HepG2 (cell line): ENCODE measurements around the gene AGO4. TPM values are rescaled to one million over a fixed set of nuclear protein-coding genes. Genes with fewer than 3 reads are reported as not detected.

Experiments
- ATAC-seq: fragments of 200-7000 bp; cut with Tn5 transposase; 3 replicates; pipeline ENCODE4 v1.9.1; 2020; ENCODE audit warnings: mild to moderate bottlenecking, moderate library complexity
- BruUV-seq: library from RNA; stranded (reverse); fragments of 400-500 nt; replicated peaks from 2 replicates; lab custom pipeline; 2021; lab: Mats Ljungman, UMichigan
- CTCF ChIA-PET: fragments of 300-600 bp; formaldehyde crosslinking; extraction: SDS; loops from one replicate; lab custom pipeline; 2021; ENCODE audit warnings: low total read pairs, inconsistent platforms, low intra/inter-chr PET ratio; lab: Yijun Ruan, JAX
- POLR2A ChIA-PET: fragments of 350-600 bp; sonication (Branson Sonifier 250); formaldehyde crosslinking; loops from one replicate; lab custom pipeline; 2020; ENCODE audit warnings: antibody characterized with exemption, inconsistent platforms; lab: Yijun Ruan, JAX
- DNase-seq: peaks from one replicate; pipeline ENCODE4 v3.0.0-alpha.2; 2015; ENCODE audit warnings: low spot score
- FAIRE-seq: peaks from 3 replicates; lab custom pipeline; 2011; peaks lifted over from hg19 to GRCh38; lab: Jason Lieb, UNC
- H2AFZ ChIP-seq: one replicate; pipeline ENCODE4 v1.6.1; 2011; ENCODE audit warnings: low read length, inconsistent platforms
- H3K27ac ChIP-seq: fragments of 300-600 bp; 3 replicates; pipeline ENCODE4 v1.8.0; 2011; ENCODE audit warnings: mixed run types, mild to moderate bottlenecking, mixed read lengths, low read length, inconsistent platforms; ENCODE audit not compliant: insufficient read depth; ENCODE audit errors: extremely low read length
- H3K27me3 ChIP-seq, 2 experiments: fragments of 200-600 bp in 1 of 2; 2 replicates in 1 of 2; 3 replicates in 1 of 2; pipeline versions ENCODE4 v1.6.0 to v1.8.0; 2011; ENCODE audit warnings: low read length in 2 of 2, mild to moderate bottlenecking in 2 of 2, moderate library complexity in 2 of 2, inconsistent platforms in 1 of 2; ENCODE audit not compliant: insufficient read depth in 2 of 2, control insufficient read depth in 1 of 2
- H3K36me3 ChIP-seq, 2 experiments: fragments of 200-600 bp in 1 of 2; replicated peaks in 1 of 2; 2 replicates in 1 of 2; 3 replicates in 1 of 2; pipeline versions ENCODE4 v1.5.1 to v1.8.0; 2011; ENCODE audit warnings: low read length in 2 of 2, inconsistent platforms in 1 of 2; ENCODE audit not compliant: insufficient read depth in 2 of 2, control insufficient read depth in 1 of 2
- H3K4me1 ChIP-seq: 2 replicates; pipeline ENCODE4 v1.5.1; 2012; ENCODE audit warnings: low read length, inconsistent platforms; ENCODE audit not compliant: insufficient read depth
- H3K4me2 ChIP-seq: 2 replicates; pipeline ENCODE4 v1.6.0; 2011; ENCODE audit warnings: low read depth, low read length, inconsistent platforms
- H3K4me3 ChIP-seq, 3 experiments: fragments of 200-600 bp in 1 of 3; sonication (generic), shearing (Covaris generic) in 1 of 3; replicated peaks in 1 of 3; 2 replicates each; pipeline ENCODE4 v1.5.1; 2011 to 2016; ENCODE audit warnings: low read length in 3 of 3, inconsistent platforms in 2 of 3, low read depth in 2 of 3, mild to moderate bottlenecking in 2 of 3, control low read depth in 1 of 3, mixed read lengths in 1 of 3; ENCODE audit not compliant: insufficient read depth in 1 of 3
- H3K79me2 ChIP-seq: one replicate; pipeline ENCODE4 v1.6.1; 2011; ENCODE audit warnings: low read length, inconsistent platforms; ENCODE audit not compliant: insufficient read depth
- H3K9ac ChIP-seq: 2 replicates; pipeline ENCODE4 v1.6.0; 2011; ENCODE audit warnings: mild to moderate bottlenecking, low read depth, low read length, inconsistent platforms; ENCODE audit not compliant: insufficient read depth
- H3K9me3 ChIP-seq: 2 replicates; pipeline ENCODE4 v1.5.1; 2012; ENCODE audit warnings: mild to moderate bottlenecking, low read length
- H4K20me1 ChIP-seq: 2 replicates; pipeline ENCODE4 v1.6.0; 2011; ENCODE audit warnings: inconsistent platforms, mild to moderate bottlenecking, low read length, moderate library complexity; ENCODE audit not compliant: insufficient read depth
- AKNA ChIP-seq: sonication (generic); formaldehyde crosslinking; IDR thresholded peaks from 2 replicates; pipeline ENCODE4 v1.4.0; 2020; ENCODE audit warnings: missing genetic modification reagents, borderline replicate concordance
- ARID2 ChIP-seq: sonication (generic); formaldehyde crosslinking; IDR thresholded peaks from 2 replicates; pipeline ENCODE4 v1.8.1; 2022; ENCODE audit warnings: mild to moderate bottlenecking, missing genetic modification reagents, borderline replicate concordance
- CEBPG ChIP-seq: IDR thresholded peaks from 2 replicates; pipeline ENCODE4 v1.6.1; 2016
- GLI4 ChIP-seq: sonication (generic); formaldehyde crosslinking; IDR thresholded peaks from 2 replicates; pipeline ENCODE4 v1.5.1; 2020; ENCODE audit warnings: missing genetic modification reagents, mild to moderate bottlenecking, moderate library complexity, borderline replicate concordance
- HIVEP1 ChIP-seq: sonication (generic); formaldehyde crosslinking; IDR thresholded peaks from 2 replicates; pipeline ENCODE4 v1.4.0; 2020; ENCODE audit warnings: mild to moderate bottlenecking, missing genetic modification reagents
- KAT8 ChIP-seq: IDR thresholded peaks from 2 replicates; pipeline ENCODE4 v1.6.1; 2016; ENCODE audit warnings: missing genetic modification reagents, missing compliant biosample characterization
- MIER2 ChIP-seq: IDR thresholded peaks from 2 replicates; pipeline ENCODE4 v1.6.1; 2016; ENCODE audit warnings: missing biosample characterization, missing genetic modification reagents
- REST ChIP-seq, 2 experiments: IDR thresholded peaks; 2 replicates each; pipeline ENCODE4 v1.6.1; 2011 to 2012; ENCODE audit warnings: low read length in 2 of 2, borderline replicate concordance in 1 of 2, low read depth in 1 of 2, mild to moderate bottlenecking in 1 of 2, moderate library complexity in 1 of 2
- ZBTB33 ChIP-seq: sonication (generic); formaldehyde crosslinking; IDR thresholded peaks from 2 replicates; pipeline ENCODE4 v1.4.0; 2020; ENCODE audit warnings: missing genetic modification reagents
- ZNF883 ChIP-seq: sonication (generic); formaldehyde crosslinking; IDR thresholded peaks from 2 replicates; pipeline ENCODE4 v1.5.1; 2020; ENCODE audit warnings: mild to moderate bottlenecking, missing genetic modification reagents; ENCODE audit errors: not compliant biosample characterization
- WGBS: methylation state at CpG from one replicate; pipeline ENCODE4 v1.1.6; 2017; ENCODE audit warnings: low lambda C conversion rate; 5-methylcytosine and 5-hydroxymethylcytosine counted together
- in situ Hi-C: cut with HindIII; loops from 2 replicates; pipeline ENCODE4 v1.10.0; 2017; ENCODE audit warnings: low pct_unique_long_range_greater_than_20kb; ENCODE audit not compliant: extremely low pct_ligation_motif_present
- intact Hi-C: fragments of 100-400 bp; cut with micrococcal nuclease; formaldehyde crosslinking; loops from one replicate; pipeline ENCODE4 v1.10.0; 2022; ENCODE audit not compliant: unreplicated experiment
- polyA plus RNA-seq, 8 experiments: library from polyadenylated mRNA; depleted of rRNA in 3 of 8; stranded (reverse) in 7 of 8; unstranded in 1 of 8; fragments of >200 nt; fragmentation: Illumina TruSeq in 4 of 8; extraction: Trizol in 4 of 8; gene quantifications; 2 replicates each; pipeline versions ENCODE4 v1.2.1 to v1.2.3, GENCODE V29; 2011 to 2016; ENCODE audit warnings: low read depth in 4 of 8, missing spikeins in 1 of 8, mixed read lengths in 1 of 8; ENCODE audit not compliant: insufficient read depth in 1 of 8
- total RNA-seq, 5 experiments: library from RNA; depleted of rRNA; stranded (reverse); fragments of >200 nt; fragmentation: Illumina TruSeq; extraction: Trizol; gene quantifications; 2 replicates each; pipeline ENCODE4 v1.2.3, GENCODE V29; 2016; ENCODE audit warnings: low read depth in 1 of 5

Gene AGO4
- total and polyA plus RNA-seq, 2 of the 13 experiments (the other 11 are each of a cell fraction or from before 2014, with no cell fraction given), result 6.0 to 13.8 TPM

- no peak overlapping the region for H3K9ac ChIP-seq
- no peaks in the 10 kb centered on the region for H3K9me3 ChIP-seq
- TF ChIP-seq ZBTB33 (CRISPR knock-in tag) (no peak), CEBPG (CRISPR knock-in tag) (no peak), MIER2 (CRISPR knock-in tag) (0 out of 2 replicates have a peak, but pooled peaks have one; percentile 53), KAT8 (CRISPR knock-in tag) (no peak), HIVEP1 (CRISPR knock-in tag) (no peak), GLI4 (no peak), AKNA (no peak), ARID2 (no peak), REST (IDR thresholded peaks at IDR 0.05; ENCODE audit: borderline replicate concordance in 1 of 2, low read depth in 1 of 2, low read length in 2 of 2) (peak; percentile 20 to 88), ZNF883 (CRISPR knock-in tag) (no peak)
- H3K4me3 ChIP-seq, result no peak overlapping the region
- H3K27me3 ChIP-seq, result no peaks in the 10 kb centered on the region; a peak in 1 of 5 replicates
- H3K79me2 ChIP-seq, result peaks cover 9% of the 10 kb centered on the region
- intact Hi-C loops (no loop called here), in situ Hi-C loops (no loop called here)
- FAIRE-seq (no peak), ATAC-seq (no peak), DNase-seq (no peak)
- H3K27ac ChIP-seq, result no peak overlapping the region
- no peak overlapping the region for H2AFZ ChIP-seq
- no peak overlapping the region for H3K4me2 ChIP-seq
- POLR2A ChIA-PET, result no interaction called here
- WGBS, result 34% methylated on average over 4 of the region's 4 CpGs
- CTCF ChIA-PET, result no interaction called here
- H4K20me1 ChIP-seq, result 0 out of 2 replicates have a peak, but pooled peaks cover 5% of the 10 kb centered on the region
- no TSS peak for BruUV-seq
- no peaks in the 10 kb centered on the region for H3K36me3 ChIP-seq
- peaks cover 49% of the 10 kb centered on the region for H3K4me1 ChIP-seq
Measured at GRCh38 chr1:35881850-35882273, 74.0 kb downstream of the AGO4 start.
